Body of pancreas (tissue), 4 donors: ENCODE measurements around the gene IFT80. TPM values are rescaled to one million over a fixed set of nuclear protein-coding genes. Genes with fewer than 3 reads are reported as not detected.

ENCODE experiments used
- ATAC-seq: fragments of 150-250 bp; one replicate; pipeline ENCODE4 v1.9.1; 2016
- DNase-seq, 4 donors: peaks; one replicate each; pipeline ENCODE4 v3.0.0-alpha.2; 2019
- H3K27ac ChIP-seq, 4 donors: fragments of 200-600 bp; sonication (generic); 1 replicate in 3 of 4; 2 replicates in 1 of 4; pipeline versions ENCODE4 v1.5.1 to v1.6.1; 2016 to 2019; ENCODE audit warnings: mild to moderate bottlenecking in 1 of 4, mixed read lengths in 1 of 4, moderate library complexity in 1 of 4
- H3K27me3 ChIP-seq, 2 donors: fragments of 200-600 bp; sonication (generic); one replicate each; pipeline ENCODE4 v1.6.0; 2016; ENCODE audit warnings: mild to moderate bottlenecking in 1 of 2
- H3K36me3 ChIP-seq, 2 donors: fragments of 200-600 bp; sonication (generic); replicated peaks in 1 of 2; 2 replicates each; pipeline ENCODE4 v1.5.1; 2016; ENCODE audit warnings: low read depth in 2 of 2; ENCODE audit not compliant: insufficient read depth in 1 of 2
- H3K4me1 ChIP-seq: fragments of 200-600 bp; sonication (generic); one replicate; pipeline ENCODE4 v1.6.0; 2016
- H3K4me3 ChIP-seq, 2 donors: fragments of 200-600 bp; sonication (generic); 1 replicate in 1 of 2; 2 replicates in 1 of 2; pipeline ENCODE4 v1.5.1; 2016 to 2019
- H3K9me3 ChIP-seq, 3 donors: fragments of 200-600 bp; sonication (generic); 1 replicate in 2 of 3; 2 replicates in 1 of 3; pipeline ENCODE4 v1.5.1; 2016
- CTCF ChIP-seq, 7 experiments: fragments of 450-650 bp in 4 of 7; fragments of 200-600 bp in 3 of 7; sonication (generic) in 3 of 7; IDR thresholded peaks; one replicate each; pipeline ENCODE4 v1.5.1; 2016 to 2019; ENCODE audit warnings: antibody characterized with exemption in 7 of 7
- POLR2A ChIP-seq, 3 donors: fragments of 450-650 bp; IDR thresholded peaks; one replicate each; pipeline ENCODE4 v1.6.1; 2016; ENCODE audit warnings: antibody characterized with exemption in 3 of 3, mild to moderate bottlenecking in 2 of 3
- WGBS, 2 donors: methylation state at CpG; one replicate each; pipeline ENCODE4 v1.1.5; 2017; 5-methylcytosine and 5-hydroxymethylcytosine counted together
- intact Hi-C: fragments of 100-400 bp; cut with DNase I; formaldehyde crosslinking; loops from one replicate; pipeline ENCODE4 v1.15.1; 2023
- total RNA-seq, 2 donors: library from RNA; depleted of rRNA; stranded (reverse); fragments of >200 nt; gene quantifications; one replicate each; pipeline ENCODE4 v1.1.0, GENCODE V29; 2016

The IFT80 gene
- total RNA-seq, 2 donors from 2014 or later, result 15.5 to 31.6 TPM

GRCh38 chr3:160224256-160224655, 174.8 kb downstream of the IFT80 start:
- DNase-seq (no peak), ATAC-seq (no peak)
- H3K9me3 ChIP-seq, result no peaks in the 10 kb centered on the region
- peaks cover 0 to 13% of the 10 kb centered on the region in 2 donors for H3K27me3 ChIP-seq
- no peak overlapping the region for H3K27ac ChIP-seq
- H3K36me3 ChIP-seq, result no peaks in the 10 kb centered on the region
- intact Hi-C loops, result no loop called here
- TF ChIP-seq POLR2A (IDR thresholded peaks at IDR 0.05) (no peak), CTCF (IDR thresholded peaks at IDR 0.05) (no peak)
- peaks cover 21% of the 10 kb centered on the region for H3K4me1 ChIP-seq
- H3K4me3 ChIP-seq, result no peak overlapping the region
- whole genome bisulfite sequencing, 2 donors, result 27 to 46% methylated on average over 12 of the region's 12 CpGs

GRCh38 chr3:160221019-160221418, 178.0 kb downstream of the IFT80 start:
- Histone ChIP-seq H3K27ac (no peak overlapping the region), H3K36me3 (no peaks in the 10 kb centered on the region), H3K4me1 (peaks cover 13% of the 10 kb centered on the region), H3K27me3 (no peaks in the 10 kb centered on the region), H3K9me3 (no peaks in the 10 kb centered on the region), H3K4me3 (no peak overlapping the region)
- ATAC-seq (no peak), DNase-seq (no peak)
- intact Hi-C loops, result no loop called here
- WGBS, 2 donors, result 30 to 50% methylated on average over 2 of the region's 2 CpGs
- TF ChIP-seq POLR2A (IDR thresholded peaks at IDR 0.05), result no peak
- no peak for TF ChIP-seq CTCF (IDR thresholded peaks at IDR 0.05)

- intact Hi-C loops, result no loop called here
These were observed 179.0 kb downstream of the IFT80 start for GRCh38 chr3:160220038-160220437.

GRCh38 chr3:160218136-160218535, 180.9 kb downstream of the IFT80 start:
- no peaks in the 10 kb centered on the region for H3K36me3 ChIP-seq
- H3K27me3 ChIP-seq, result no peaks in the 10 kb centered on the region
- DNase-seq, result no peak
- no peak for TF ChIP-seq CTCF (IDR thresholded peaks at IDR 0.05)
- TF ChIP-seq POLR2A (IDR thresholded peaks at IDR 0.05), result no peak
- no peaks in the 10 kb centered on the region for H3K4me1 ChIP-seq
- no peak overlapping the region for H3K27ac ChIP-seq
- ATAC-seq, result no peak
- 56 to 62% methylated on average over 3 of the region's 3 CpGs for WGBS, 2 donors
- no peak overlapping the region for H3K4me3 ChIP-seq
- no peaks in the 10 kb centered on the region for H3K9me3 ChIP-seq
- intact Hi-C loops, result no loop called here

More at GRCh38 chr3:160220038-160220437, 179.0 kb downstream of the IFT80 start:
- H3K4me3 ChIP-seq, result no peak overlapping the region
- TF ChIP-seq CTCF (IDR thresholded peaks at IDR 0.05), result no peak
- TF ChIP-seq POLR2A (IDR thresholded peaks at IDR 0.05), result no peak
- DNase-seq, result no peak
- no peak for ATAC-seq
- no peaks in the 10 kb centered on the region for H3K9me3 ChIP-seq
- H3K27me3 ChIP-seq, result no peaks in the 10 kb centered on the region
- whole genome bisulfite sequencing, 2 donors, result 93 to 94% methylated on average over 2 of the region's 2 CpGs
- H3K27ac ChIP-seq, result no peak overlapping the region
- peaks cover 3% of the 10 kb centered on the region for H3K4me1 ChIP-seq
- H3K36me3 ChIP-seq, result no peaks in the 10 kb centered on the region

- Histone ChIP-seq H3K9me3 (no peaks in the 10 kb centered on the region), H3K36me3 (no peaks in the 10 kb centered on the region), H3K4me1 (no peaks in the 10 kb centered on the region), H3K27me3 (no peaks in the 10 kb centered on the region), H3K4me3 (no peak overlapping the region), H3K27ac (no peak overlapping the region)
- TF ChIP-seq CTCF (IDR thresholded peaks at IDR 0.05) (no peak), POLR2A (IDR thresholded peaks at IDR 0.05) (no peak)
- DNase-seq (no peak), ATAC-seq (no peak)
- intact Hi-C loops, result no loop called here
- WGBS, 2 donors, result 77 to 78% methylated on average over 4 of the region's 4 CpGs
These were observed 181.3 kb downstream of the IFT80 start for GRCh38 chr3:160217675-160218074.
